NOMO-1 treated with dmso at 0.1 percent for 144 hours (cell line): Measurements from ENCODE around the gene TNFSF13B.

Experiments used
- DNase-seq: peaks from one replicate; lab custom pipeline; 2025; ENCODE audit not compliant: unreplicated experiment; lab: John Stamatoyannopoulos, UW

TNFSF13B gene

DNA sequence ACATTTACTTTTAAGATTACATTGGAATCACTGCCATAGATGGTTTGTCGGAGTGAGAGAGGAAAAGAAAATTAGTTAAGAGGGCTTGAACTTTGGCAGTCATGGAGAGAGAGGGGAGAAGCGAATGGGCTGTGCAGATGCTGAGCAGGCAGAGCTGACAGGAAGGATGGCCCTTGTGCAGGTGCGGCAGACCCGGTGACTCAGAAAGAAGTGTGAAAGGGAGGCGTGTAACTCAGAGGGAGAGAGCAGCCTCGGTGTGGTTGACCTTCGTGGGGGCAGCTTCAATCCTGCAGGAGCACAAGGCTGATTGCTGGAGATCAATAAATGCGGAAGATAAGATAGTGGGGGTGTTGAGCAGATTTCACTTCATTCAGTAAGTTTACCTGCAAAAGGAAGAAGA is 76.9 kb downstream of the TNFSF13B start:
- DNase-seq: no peak

DNA sequence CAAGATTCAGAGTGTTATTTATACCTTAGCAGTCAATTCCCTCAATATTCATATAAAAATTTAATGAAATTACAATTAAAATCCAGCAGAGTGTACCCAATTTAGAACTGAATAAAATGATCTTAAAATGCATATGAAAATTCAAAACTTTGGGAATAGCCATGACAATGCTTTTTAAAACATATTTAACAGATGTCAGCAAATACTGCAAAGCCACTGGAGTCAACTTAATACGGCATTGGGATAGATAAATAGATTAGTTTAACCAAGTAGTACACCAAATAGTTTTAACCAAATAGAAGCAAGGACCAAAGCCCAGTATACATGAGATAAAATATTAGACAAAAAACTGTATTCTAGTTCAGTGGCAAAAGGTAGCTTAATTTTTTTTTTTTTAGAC is 79.8 kb downstream of the TNFSF13B start:
- no peak for DNase-seq

DNA sequence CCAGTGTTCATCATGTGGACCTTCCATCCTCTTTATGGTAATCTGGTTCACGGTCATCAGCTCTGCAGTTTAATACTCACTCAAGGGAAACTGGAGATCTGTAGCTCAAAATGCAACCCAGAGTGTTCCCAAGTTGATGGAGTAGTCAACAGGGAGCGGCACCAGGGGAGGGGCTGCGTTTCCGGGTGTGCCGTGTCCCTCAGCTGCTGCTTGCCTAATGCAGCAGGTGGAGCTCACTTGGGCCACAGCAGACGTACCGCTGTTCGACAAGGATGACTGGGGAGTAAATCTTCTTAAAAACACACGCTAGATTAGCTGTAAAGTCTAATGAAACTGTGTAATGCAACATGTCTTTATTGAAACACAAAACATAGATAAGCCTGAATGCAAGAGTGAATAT is 81.1 kb downstream of the TNFSF13B start:
- no peak for DNase-seq

DNA sequence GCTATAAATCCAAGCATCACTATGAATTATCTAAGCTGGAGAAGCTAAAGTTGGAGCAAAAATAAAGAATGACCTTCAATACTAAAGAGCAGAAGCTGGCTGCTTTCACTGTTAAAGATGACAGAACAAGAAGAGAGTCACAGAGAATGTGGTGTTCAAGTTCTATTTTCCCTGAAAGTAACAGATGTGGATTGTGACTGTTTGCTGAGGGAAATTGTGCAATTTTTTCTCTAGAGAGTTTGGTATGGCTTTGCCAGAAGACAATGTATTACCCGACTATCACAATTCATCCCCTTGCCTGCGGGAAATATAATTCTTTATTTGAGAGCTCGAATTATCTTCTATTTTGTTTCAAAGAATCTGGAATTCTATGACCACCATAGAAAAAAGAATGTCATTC is 83.1 kb downstream of the TNFSF13B start:
- DNase-seq: peak; percentile 28

DNA sequence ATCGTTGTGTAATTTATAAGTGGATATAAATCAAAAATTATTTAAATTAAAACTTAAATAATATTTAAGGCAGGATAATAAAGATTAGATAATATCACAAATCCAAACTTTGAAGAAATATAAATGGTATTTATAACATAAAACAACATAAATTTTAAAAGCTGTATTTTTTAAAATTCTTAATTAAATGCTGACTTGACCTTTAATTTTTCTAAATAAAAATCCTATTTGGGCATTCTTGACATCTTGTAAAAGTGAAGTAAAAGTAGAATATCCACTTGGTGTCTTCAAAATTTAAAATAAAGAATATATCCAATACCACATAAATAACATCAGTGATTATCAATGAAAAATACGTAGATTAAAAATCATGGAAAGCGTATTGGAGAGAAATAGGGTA is 87.7 kb downstream of the TNFSF13B start:
- DNase-seq: no peak
